H1 (cell line): ENCODE measurements around the gene CNGB1. TPM values are rescaled to one million over a fixed set of nuclear protein-coding genes. Genes with fewer than 3 reads are reported as not detected.

Experiments used
- CTCF ChIA-PET: fragments of 300-600 bp; sonication (Branson Sonifier 250); formaldehyde crosslinking; loops from one replicate; lab custom pipeline; 2021; ENCODE audit not compliant: partially characterized antibody; lab: Charles Lee
- POLR2A ChIA-PET: fragments of 300-600 bp; sonication (Branson Sonifier 250); formaldehyde crosslinking; loops from one replicate; lab custom pipeline; 2021; ENCODE audit warnings: inconsistent platforms; ENCODE audit not compliant: partially characterized antibody; lab: Charles Lee
- DNase-seq, 2 experiments: peaks; one replicate each; pipeline versions ENCODE4 v3.0.0 to v3.0.0-alpha.2; 2010 to 2022; ENCODE audit warnings: low spot score in 2 of 2, low read depth in 1 of 2, mixed read lengths in 1 of 2
- FAIRE-seq: peaks from 2 replicates; lab custom pipeline; 2011; peaks lifted over from hg19 to GRCh38; lab: Jason Lieb, UNC
- H2AFZ ChIP-seq: 2 replicates; pipeline ENCODE4 v1.8.1; 2012; ENCODE audit warnings: low read length, inconsistent platforms
- H2AK5ac ChIP-seq: 2 replicates; pipeline ENCODE4 v1.6.1; 2013; ENCODE audit warnings: low read depth, low read length
- H2BK120ac ChIP-seq: replicated peaks from 2 replicates; pipeline ENCODE3; 2013; ENCODE audit warnings: low read depth, low read length, inconsistent platforms
- H2BK12ac ChIP-seq: 2 replicates; pipeline ENCODE4 v1.6.1; 2013; ENCODE audit warnings: low read depth, low read length
- H2BK15ac ChIP-seq: 2 replicates; pipeline ENCODE4 v1.6.1; 2013; ENCODE audit warnings: low read length
- H2BK20ac ChIP-seq: 2 replicates; pipeline ENCODE4 v1.6.1; 2013; ENCODE audit warnings: low read length
- H2BK5ac ChIP-seq: 2 replicates; pipeline ENCODE4 v1.6.1; 2013; ENCODE audit warnings: low read depth, low read length
- H3K14ac ChIP-seq: 2 replicates; pipeline ENCODE4 v1.6.1; 2013; ENCODE audit warnings: inconsistent platforms; ENCODE audit not compliant: insufficient read length
- H3K18ac ChIP-seq: 2 replicates; pipeline ENCODE4 v1.6.1; 2013; ENCODE audit warnings: low read length; ENCODE audit errors: extremely low read depth
- H3K23ac ChIP-seq: 2 replicates; pipeline ENCODE4 v1.6.1; 2013; ENCODE audit warnings: inconsistent platforms; ENCODE audit not compliant: insufficient read length
- H3K23me2 ChIP-seq: 2 replicates; pipeline ENCODE4 v1.6.1; 2013; ENCODE audit warnings: low read depth, low read length
- H3K27ac ChIP-seq: 2 replicates; pipeline ENCODE4 v1.6.1; 2011; ENCODE audit warnings: low read depth, low read length, inconsistent platforms
- H3K27me3 ChIP-seq, 4 experiments: replicated peaks in 1 of 4; 1 replicate in 1 of 4; 2 replicates in 3 of 4; pipeline versions ENCODE4 v1.6.1 to v1.8.1; 2011 to 2013; ENCODE audit warnings: low read length in 3 of 4, mild to moderate bottlenecking in 3 of 4, inconsistent platforms in 2 of 4, mixed read lengths in 2 of 4, moderate library complexity in 1 of 4; ENCODE audit not compliant: control insufficient read depth in 3 of 4, insufficient read depth in 3 of 4; ENCODE audit errors: extremely low read depth in 1 of 4
- H3K36me3 ChIP-seq, 4 experiments: 2 replicates each; pipeline versions ENCODE4 v1.6.1 to v1.8.1; 2011 to 2013; ENCODE audit warnings: mild to moderate bottlenecking in 4 of 4, low read length in 3 of 4, moderate library complexity in 2 of 4, control low read depth in 1 of 4, inconsistent platforms in 1 of 4; ENCODE audit not compliant: insufficient read depth in 4 of 4, control insufficient read depth in 2 of 4
- H3K4ac ChIP-seq: replicated peaks from 2 replicates; pipeline ENCODE3; 2013; ENCODE audit warnings: low read length, low read depth, mixed read lengths, inconsistent platforms; ENCODE audit not compliant: insufficient read length
- H3K4me1 ChIP-seq, 4 experiments: replicated peaks in 1 of 4; 1 replicate in 1 of 4; 2 replicates in 3 of 4; pipeline versions ENCODE4 v1.6.1 to v1.8.1; 2011 to 2013; ENCODE audit warnings: low read length in 3 of 4, inconsistent platforms in 2 of 4, mixed read lengths in 1 of 4; ENCODE audit not compliant: insufficient read depth in 4 of 4, control insufficient read depth in 3 of 4
- H3K4me2 ChIP-seq, 2 experiments: 2 replicates each; pipeline versions ENCODE4 v1.6.1 to v1.8.1; 2011 to 2013; ENCODE audit warnings: low read depth in 2 of 2, low read length in 2 of 2, control low read depth in 1 of 2, inconsistent platforms in 1 of 2, mild to moderate bottlenecking in 1 of 2; ENCODE audit not compliant: insufficient read depth in 1 of 2
- H3K4me3 ChIP-seq, 4 experiments: fragments of 200-600, 300-600 bp in 1 of 4; sonication (generic), shearing (Covaris generic), sonication (Bioruptor Twin) in 1 of 4; 2 replicates each; pipeline versions ENCODE4 v1.5.1 to v1.8.1; 2011 to 2016; ENCODE audit warnings: low read length in 4 of 4, low read depth in 3 of 4, control low read depth in 2 of 4, inconsistent platforms in 2 of 4, mild to moderate bottlenecking in 2 of 4, mixed read lengths in 1 of 4, moderate library complexity in 1 of 4; ENCODE audit not compliant: insufficient read depth in 2 of 4; ENCODE audit errors: extremely low read depth in 1 of 4
- H3K56ac ChIP-seq: replicated peaks from 2 replicates; pipeline ENCODE3; 2013; ENCODE audit warnings: low read depth, mild to moderate bottlenecking, mixed read lengths, low read length, inconsistent platforms; ENCODE audit not compliant: insufficient read length
- H3K79me1 ChIP-seq: 2 replicates; pipeline ENCODE4 v1.6.1; 2013; ENCODE audit warnings: low read depth, low read length, control low read depth
- H3K79me2 ChIP-seq, 2 experiments: 2 replicates each; pipeline versions ENCODE4 v1.6.1 to v1.8.1; 2012 to 2013; ENCODE audit warnings: low read length in 2 of 2, mild to moderate bottlenecking in 2 of 2, inconsistent platforms in 1 of 2; ENCODE audit not compliant: insufficient read depth in 2 of 2, control insufficient read depth in 1 of 2
- H3K9ac ChIP-seq, 4 experiments: replicated peaks in 1 of 4; 1 replicate in 1 of 4; 2 replicates in 3 of 4; pipeline versions ENCODE4 v1.6.1 to v1.8.1; 2011 to 2013; ENCODE audit warnings: low read depth in 3 of 4, low read length in 3 of 4, control low read depth in 2 of 4, mild to moderate bottlenecking in 2 of 4, moderate library complexity in 2 of 4, inconsistent platforms in 1 of 4; ENCODE audit errors: extremely low read depth in 1 of 4
- H3K9me3 ChIP-seq, 2 experiments: 2 replicates each; pipeline versions ENCODE4 v1.6.1 to v1.8.1; 2012 to 2013; ENCODE audit warnings: mild to moderate bottlenecking in 2 of 2, moderate library complexity in 2 of 2, control low read depth in 1 of 2, inconsistent platforms in 1 of 2, low read depth in 1 of 2, low read length in 1 of 2, mixed read lengths in 1 of 2; ENCODE audit not compliant: insufficient read depth in 2 of 2
- H4K20me1 ChIP-seq, 2 experiments: replicated peaks in 1 of 2; 2 replicates each; pipeline versions ENCODE3 to v1.8.1; 2011 to 2013; ENCODE audit warnings: inconsistent platforms in 2 of 2, low read length in 2 of 2, mild to moderate bottlenecking in 1 of 2; ENCODE audit not compliant: insufficient read depth in 2 of 2, control insufficient read depth in 1 of 2
- H4K5ac ChIP-seq: 2 replicates; pipeline ENCODE4 v1.6.1; 2013; ENCODE audit warnings: low read length, low read depth, mixed read lengths, inconsistent platforms; ENCODE audit not compliant: insufficient read length
- H4K8ac ChIP-seq: 2 replicates; pipeline ENCODE4 v1.8.0; 2013; ENCODE audit warnings: mild to moderate bottlenecking, moderate library complexity, low read length, inconsistent platforms; ENCODE audit not compliant: insufficient read depth; ENCODE audit errors: extremely low read depth
- H4K91ac ChIP-seq: replicated peaks from 2 replicates; pipeline ENCODE3; 2013; ENCODE audit warnings: low read length, mixed read lengths, inconsistent platforms; ENCODE audit not compliant: insufficient read length
- E2F6 ChIP-seq: IDR thresholded peaks from 2 replicates; pipeline ENCODE4 v1.6.1; 2012; ENCODE audit warnings: inconsistent platforms
- EP300 ChIP-seq, 2 experiments: IDR thresholded peaks; 1 replicate in 1 of 2; 2 replicates in 1 of 2; pipeline ENCODE4 v1.6.1; 2011 to 2012; ENCODE audit warnings: low read depth in 2 of 2, low read length in 2 of 2, mild to moderate bottlenecking in 2 of 2, borderline replicate concordance in 1 of 2, inconsistent platforms in 1 of 2, moderate library complexity in 1 of 2
- FOSL1 ChIP-seq: IDR thresholded peaks from 2 replicates; pipeline ENCODE4 v1.6.1; 2011; ENCODE audit warnings: mild to moderate bottlenecking, low read depth, low read length, moderate library complexity; ENCODE audit not compliant: insufficient read depth
- POU5F1 ChIP-seq: IDR thresholded peaks from 2 replicates; pipeline ENCODE4 v1.6.1; 2011; ENCODE audit warnings: low read depth, mild to moderate bottlenecking, low read length, moderate library complexity
- SIRT6 ChIP-seq: IDR thresholded peaks from one replicate; pipeline ENCODE4 v1.7.1; 2012; ENCODE audit warnings: low read length, inconsistent platforms
- SIX5 ChIP-seq: IDR thresholded peaks from 2 replicates; pipeline ENCODE4 v1.6.1; 2011; ENCODE audit warnings: mild to moderate bottlenecking, low read depth, low read length
- SP4 ChIP-seq: IDR thresholded peaks from 2 replicates; pipeline ENCODE4 v1.6.1; 2012; ENCODE audit warnings: low read length, inconsistent platforms
- TBP ChIP-seq: IDR thresholded peaks from 2 replicates; pipeline ENCODE4 v1.6.1; 2011; ENCODE audit warnings: low read depth, low read length, improper control_type of control experiment
- TEAD4 ChIP-seq: IDR thresholded peaks from 2 replicates; pipeline ENCODE4 v1.6.1; 2012; ENCODE audit warnings: low read depth, low read length, inconsistent platforms, mixed read lengths
- USF2 ChIP-seq: IDR thresholded peaks from 2 replicates; pipeline ENCODE4 v1.6.1; 2011; ENCODE audit warnings: low read length, improper control_type of control experiment
- YY1 ChIP-seq: IDR thresholded peaks from 2 replicates; pipeline ENCODE4 v1.6.1; 2011; ENCODE audit warnings: low read depth, mild to moderate bottlenecking, low read length
- ZNF274 ChIP-seq: IDR thresholded peaks from 2 replicates; pipeline ENCODE4 v1.7.0; 2012; ENCODE audit warnings: low read length, borderline replicate concordance; ENCODE audit errors: extremely low read depth
- WGBS, 2 experiments: shearing (Covaris generic) in 1 of 2; methylation state at CpG; one replicate each; pipeline versions ENCODE4 v1.1.6 to v1.1.7; 2013 to 2015; ENCODE audit warnings: low lambda C conversion rate in 2 of 2, mixed read lengths in 2 of 2, inconsistent platforms in 1 of 2, low coverage in 1 of 2, missing lambda C conversion rate in 1 of 2; ENCODE audit not compliant: insufficient replicate concordance in 2 of 2, insufficient coverage in 1 of 2, insufficient read length in 1 of 2; ENCODE audit errors: extremely low coverage in 1 of 2, missing lambda C conversion rate in 1 of 2; 5-methylcytosine and 5-hydroxymethylcytosine counted together
- polyA plus RNA-seq, 7 experiments: library from polyadenylated mRNA; depleted of rRNA in 3 of 7; stranded (reverse) in 5 of 7; unstranded in 2 of 7; fragments of >200 nt in 5 of 7; fragments of 200-250 nt in 2 of 7; gene quantifications; 1 replicate in 5 of 7; 2 replicates in 1 of 7; 4 replicates in 1 of 7; pipeline versions ENCODE4 v1.2.1 to v1.2.3, GENCODE V29; 2011 to 2013; ENCODE audit warnings: missing spikeins in 2 of 7, mixed read lengths in 2 of 7
- total RNA-seq: library from RNA; stranded (reverse); fragmentation: NEBNext Ultra II Directional; extraction: Animal tissue kit (Norgen Biotek cat#: 25700); gene quantifications from 2 replicates; pipeline ENCODE4 v1.2.1, GENCODE V29; 2021

The CNGB1 gene
- total and polyA plus RNA-seq, 2 of the 8 experiments (the other 6 are each of a cell fraction or from before 2014, with no cell fraction given) = not detected

GRCh38 chr16:58016840-58017446 lies 46.0 kb upstream of the CNGB1 start:
- H3K56ac ChIP-seq = no peak overlapping the region
- H3K27ac ChIP-seq = no peak overlapping the region
- 92% methylated on average over 12 of the region's 12 CpGs; no CpG with 5 or more reads in 1 of the 2 experiments for WGBS, 2 experiments
- H3K23ac ChIP-seq = no peak overlapping the region
- no peaks in the 10 kb centered on the region for H3K9me3 ChIP-seq
- H4K20me1 ChIP-seq = peaks cover 0 to 2% of the 10 kb centered on the region in 2 experiments
- no peak overlapping the region for H4K91ac ChIP-seq
- H3K36me3 ChIP-seq = no peaks in the 10 kb centered on the region; a peak in 1 of 8 replicates
- H3K79me1 ChIP-seq = 0 out of 2 replicates have a peak, but pooled peaks cover 2% of the 10 kb centered on the region
- no peaks in the 10 kb centered on the region for H3K23me2 ChIP-seq
- H4K5ac ChIP-seq = no peak overlapping the region
- no peak overlapping the region for H2BK15ac ChIP-seq
- H3K4ac ChIP-seq = no peak overlapping the region
- H2BK20ac ChIP-seq = no peak overlapping the region
- FAIRE-seq = no peak
- H3K14ac ChIP-seq = no peak overlapping the region
- no peak for DNase-seq
- H2BK12ac ChIP-seq = no peak overlapping the region
- H3K18ac ChIP-seq = no peak overlapping the region
- no peak overlapping the region for H2BK120ac ChIP-seq
- H4K8ac ChIP-seq = no peak overlapping the region
- no peaks in the 10 kb centered on the region; a peak in 1 of 7 replicates for H3K4me1 ChIP-seq
- H3K27me3 ChIP-seq = no peaks in the 10 kb centered on the region
- no peaks in the 10 kb centered on the region for H3K79me2 ChIP-seq
- ChIA-PET POLR2A (interaction anchor here (1.2 kb wide), 2 partner anchors 21 to 91 kb away, joined by 3 read pairs; no protein-coding TSS in a partner anchor), CTCF (interaction anchor here (1.6 to 5.3 kb wide), 3 partner anchors 93 to 111 kb away, joined by 8 to 52 read pairs (median 10); no protein-coding TSS in a partner anchor)
- no peak overlapping the region for H2AK5ac ChIP-seq
- no peak overlapping the region for H2BK5ac ChIP-seq
- no peak overlapping the region for H3K4me2 ChIP-seq
- H3K9ac ChIP-seq = no peak overlapping the region
- H3K4me3 ChIP-seq = no peak overlapping the region
- no peak overlapping the region for H2AFZ ChIP-seq
- TF ChIP-seq FOSL1 = no peak
- TF ChIP-seq POU5F1 = no peak
- no peak for TF ChIP-seq SP4
- TF ChIP-seq E2F6 = no peak
- TF ChIP-seq TEAD4 = no peak
- TF ChIP-seq USF2 = no peak
- no peak for TF ChIP-seq SIRT6
- no peak for TF ChIP-seq TBP
- no peak for TF ChIP-seq EP300 (IDR thresholded peaks at IDR 0.05; ENCODE audit: borderline replicate concordance in 1 of 2, low read depth in 2 of 2, low read length in 2 of 2)
- TF ChIP-seq ZNF274 = no peak
- no peak for TF ChIP-seq YY1
- no peak for TF ChIP-seq SIX5
